ENCODE data around the gene DNM1L.

Gene DNM1L

GRCh38 chr12:32753605-32754004 is 74.5 kb downstream of the DNM1L start:
- DNase-seq = no peak
- in situ Hi-C loops (cut with MboI; ENCODE audit: low pct_unique_long_range_greater_than_20kb, low sequenced_read_pairs) = loop anchor here (25.0 kb wide), 2 partner anchors 184 to 1259 kb away; partner anchors contain the start of gene ALG10

- peak; percentile 40 for DNase-seq
- in situ Hi-C loops (cut with MboI; ENCODE audit: low pct_unique_long_range_greater_than_20kb, low sequenced_read_pairs) = loop anchor here (25.0 kb wide), 2 partner anchors 183 to 1258 kb away; partner anchors contain the start of gene ALG10
Measured at GRCh38 chr12:32754111-32754510, 75.0 kb downstream of the DNM1L start.

- peak; percentile 79 for DNase-seq
- in situ Hi-C loops (cut with MboI; ENCODE audit: low pct_unique_long_range_greater_than_20kb, low sequenced_read_pairs) = loop anchor here (25.0 kb wide), 2 partner anchors 182 to 1257 kb away; partner anchors contain the start of gene ALG10
Measured at GRCh38 chr12:32755051-32755653, 76.1 kb downstream of the DNM1L start.

- DNase-seq = peak; percentile 93
- in situ Hi-C loops (cut with MboI; ENCODE audit: low pct_unique_long_range_greater_than_20kb, low sequenced_read_pairs) = loop anchor here (25.0 kb wide), 2 partner anchors 181 to 1256 kb away; partner anchors contain the start of gene ALG10
Measured at GRCh38 chr12:32755654-32756475, 76.8 kb downstream of the DNM1L start, which contains the start of gene YARS2. YARS2 (minus strand) TSS chr12:32755897; CDS start chr12:32755874, 23 bp downstream.

- in situ Hi-C loops (cut with MboI; ENCODE audit: low pct_unique_long_range_greater_than_20kb, low sequenced_read_pairs) = loop anchor here (25.0 kb wide), 2 partner anchors 181 to 1256 kb away; partner anchors contain the start of gene ALG10
- no peak for DNase-seq
Measured at GRCh38 chr12:32756476-32757066, 77.5 kb downstream of the DNM1L start.

- no peak for DNase-seq
- in situ Hi-C loops (cut with MboI; ENCODE audit: low pct_unique_long_range_greater_than_20kb, low sequenced_read_pairs) = loop anchor here (25.0 kb wide), 2 partner anchors 180 to 1255 kb away; partner anchors contain the start of gene ALG10
Measured at GRCh38 chr12:32757157-32757556, 78.1 kb downstream of the DNM1L start.

- in situ Hi-C loops (cut with MboI; ENCODE audit: low pct_unique_long_range_greater_than_20kb, low sequenced_read_pairs) = loop anchor here (25.0 kb wide), 2 partner anchors 176 to 1251 kb away; partner anchors contain the start of gene ALG10
Measured at GRCh38 chr12:32761716-32762115, 82.6 kb downstream of the DNM1L start.

GRCh38 chr12:32765906-32766305 is 86.8 kb downstream of the DNM1L start:
- in situ Hi-C loops (cut with MboI; ENCODE audit: low pct_unique_long_range_greater_than_20kb, low sequenced_read_pairs) = loop anchor here (25.0 kb wide), 2 partner anchors 171 to 1246 kb away; partner anchors contain the start of gene ALG10
- DNase-seq = no peak

More at GRCh38 chr12:32761716-32762115, 82.6 kb downstream of the DNM1L start:
- DNase-seq = peak; percentile 81

GRCh38 chr12:32768518-32768917 is 89.4 kb downstream of the DNM1L start:
- in situ Hi-C loops (cut with MboI; ENCODE audit: low pct_unique_long_range_greater_than_20kb, low sequenced_read_pairs) = loop anchor here (25.0 kb wide), 2 partner anchors 169 to 1244 kb away; partner anchors contain the start of gene ALG10
- no peak for DNase-seq

- no peak for DNase-seq
- in situ Hi-C loops (cut with MboI; ENCODE audit: low pct_unique_long_range_greater_than_20kb, low sequenced_read_pairs) = loop anchor here (25.0 kb wide), 2 partner anchors 167 to 1242 kb away; partner anchors contain the start of gene ALG10
Measured at GRCh38 chr12:32770141-32770540, 91.0 kb downstream of the DNM1L start.

- no peak for DNase-seq
- in situ Hi-C loops (cut with MboI; ENCODE audit: low pct_unique_long_range_greater_than_20kb, low sequenced_read_pairs) = loop anchor here (25.0 kb wide), 2 partner anchors 164 to 1239 kb away; partner anchors contain the start of gene ALG10
Measured at GRCh38 chr12:32773691-32774090, 94.6 kb downstream of the DNM1L start.

GRCh38 chr12:32776258-32776657 is 97.2 kb downstream of the DNM1L start:
- no peak for DNase-seq
- in situ Hi-C loops (cut with MboI; ENCODE audit: low pct_unique_long_range_greater_than_20kb, low sequenced_read_pairs) = no loop called here

GRCh38 chr12:32777159-32777558 is 98.1 kb downstream of the DNM1L start:
- in situ Hi-C loops (cut with MboI; ENCODE audit: low pct_unique_long_range_greater_than_20kb, low sequenced_read_pairs) = no loop called here
- no peak for DNase-seq

- DNase-seq = no peak
- in situ Hi-C loops (cut with MboI; ENCODE audit: low pct_unique_long_range_greater_than_20kb, low sequenced_read_pairs) = no loop called here
Measured at GRCh38 chr12:32777691-32778175, 98.6 kb downstream of the DNM1L start.

GRCh38 chr12:32780071-32780470 is 101.0 kb downstream of the DNM1L start:
- no peak for DNase-seq
- in situ Hi-C loops (cut with MboI; ENCODE audit: low pct_unique_long_range_greater_than_20kb, low sequenced_read_pairs) = no loop called here

- DNase-seq = no peak
- in situ Hi-C loops (cut with MboI; ENCODE audit: low pct_unique_long_range_greater_than_20kb, low sequenced_read_pairs) = no loop called here
Measured at GRCh38 chr12:32783029-32783428, 103.9 kb downstream of the DNM1L start.

- in situ Hi-C loops (cut with MboI; ENCODE audit: low pct_unique_long_range_greater_than_20kb, low sequenced_read_pairs) = no loop called here
- DNase-seq = no peak
Measured at GRCh38 chr12:32785557-32785956, 106.5 kb downstream of the DNM1L start.

- DNase-seq = no peak
- in situ Hi-C loops (cut with MboI; ENCODE audit: low pct_unique_long_range_greater_than_20kb, low sequenced_read_pairs) = no loop called here
Measured at GRCh38 chr12:32788405-32788804, 109.3 kb downstream of the DNM1L start.

- in situ Hi-C loops (cut with MboI; ENCODE audit: low pct_unique_long_range_greater_than_20kb, low sequenced_read_pairs) = no loop called here
Measured at GRCh38 chr12:32789446-32789845, 110.3 kb downstream of the DNM1L start.

More at GRCh38 chr12:32789446-32789845, 110.3 kb downstream of the DNM1L start:
- no peak for DNase-seq
